ENCODE measurements around the gene RNF31.
A peak's percentile ranks its signal among the peaks of the same experiment; 100 is the strongest.

The RNF31 gene

GRCh38 chr14:24116128-24116814 is 31.0 kb upstream of the RNF31 start:
- Histone ChIP-seq H3K27me3 (ENCODE audit: control insufficient read depth in 5 of 5, insufficient read depth in 4 of 5, low read length in 5 of 5) (no peaks in the 10 kb centered on the region), H3K9ac (ENCODE audit: low read length in 5 of 5) (peak overlapping the region in 1 of 5 donors; percentile 88), H3K4me1 (ENCODE audit: control insufficient read depth in 5 of 5, insufficient read depth in 5 of 5, low read length in 5 of 5) (peaks cover 4 to 33% (median 27%) of the 10 kb centered on the region in 5 donors), H3K27ac (ENCODE audit: low read depth, low read length) (no peak overlapping the region), H3K4me3 (ENCODE audit: low read depth in 1 of 5, low read length in 5 of 5) (peak overlapping the region in 4 of 5 donors; percentile 22 to 96 (median 92)), H3K9me3 (ENCODE audit: control insufficient read depth in 5 of 5, low read length in 5 of 5) (no peaks in the 10 kb centered on the region), H3K36me3 (ENCODE audit: control insufficient read depth in 5 of 5, insufficient read depth in 5 of 5, low read length in 5 of 5) (peaks cover 0 to 42% (median 37%) of the 10 kb centered on the region in 5 donors)

DNA sequence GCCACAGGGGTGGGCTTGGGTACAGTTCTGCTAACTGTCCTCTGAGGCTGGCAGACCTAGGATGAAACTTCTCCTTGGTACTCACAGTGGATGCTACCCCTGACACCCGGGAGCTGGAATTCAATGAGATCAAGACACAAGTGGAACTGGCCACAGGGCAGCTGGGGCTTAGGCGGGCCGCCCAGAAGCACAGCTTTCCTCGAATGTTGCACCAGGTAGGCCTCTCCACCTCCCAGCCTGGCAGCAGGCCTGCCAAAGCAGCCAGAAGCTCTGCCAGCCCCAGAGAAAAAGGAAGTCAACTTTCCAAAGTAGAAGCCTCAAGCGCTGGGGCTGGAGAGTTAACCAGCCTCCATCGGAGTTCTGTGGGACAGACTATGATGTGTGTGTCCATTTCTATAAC is 30.1 kb upstream of the RNF31 start:
- Histone ChIP-seq H3K27ac (ENCODE audit: low read depth, low read length) (no peak overlapping the region), H3K36me3 (ENCODE audit: control insufficient read depth in 5 of 5, insufficient read depth in 5 of 5, low read length in 5 of 5) (peaks cover 0 to 51% (median 44%) of the 10 kb centered on the region in 5 donors), H3K4me1 (ENCODE audit: control insufficient read depth in 5 of 5, insufficient read depth in 5 of 5, low read length in 5 of 5) (peaks cover 4 to 33% (median 27%) of the 10 kb centered on the region in 5 donors), H3K27me3 (ENCODE audit: control insufficient read depth in 5 of 5, insufficient read depth in 4 of 5, low read length in 5 of 5) (no peaks in the 10 kb centered on the region), H3K4me3 (ENCODE audit: low read depth in 1 of 5, low read length in 5 of 5) (no peak overlapping the region), H3K9ac (ENCODE audit: low read length in 5 of 5) (no peak overlapping the region), H3K9me3 (ENCODE audit: control insufficient read depth in 5 of 5, low read length in 5 of 5) (no peaks in the 10 kb centered on the region)

- Histone ChIP-seq H3K4me3 (ENCODE audit: low read depth in 1 of 5, low read length in 5 of 5) (no peak overlapping the region), H3K36me3 (ENCODE audit: control insufficient read depth in 5 of 5, insufficient read depth in 5 of 5, low read length in 5 of 5) (peaks cover 0 to 71% (median 64%) of the 10 kb centered on the region in 5 donors)
Measured at GRCh38 chr14:24119691-24120090, 27.6 kb upstream of the RNF31 start.

DNA sequence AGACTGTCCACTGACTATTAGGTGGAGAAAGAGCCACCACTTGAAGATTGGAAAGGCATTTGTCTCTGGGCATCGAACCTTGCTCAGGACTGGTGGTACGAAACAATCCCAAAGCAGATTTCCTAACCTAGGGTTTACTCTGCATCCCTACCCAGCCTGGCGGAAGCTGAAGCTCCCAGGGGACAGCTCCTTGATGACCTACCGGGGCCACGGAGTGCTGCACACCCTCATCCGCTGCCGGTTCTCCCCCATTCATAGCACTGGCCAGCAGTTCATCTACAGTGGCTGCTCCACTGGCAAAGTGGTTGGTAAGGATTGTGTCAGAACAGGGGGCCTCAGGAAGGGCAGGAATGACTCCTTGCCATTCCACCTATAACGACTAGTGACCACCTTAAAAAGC is 26.1 kb upstream of the RNF31 start:
- Histone ChIP-seq H3K27me3 (ENCODE audit: control insufficient read depth in 5 of 5, insufficient read depth in 4 of 5, low read length in 5 of 5) (no peaks in the 10 kb centered on the region), H3K36me3 (ENCODE audit: control insufficient read depth in 5 of 5, insufficient read depth in 5 of 5, low read length in 5 of 5) (peaks cover 0 to 71% (median 64%) of the 10 kb centered on the region in 5 donors), H3K9me3 (ENCODE audit: control insufficient read depth in 5 of 5, low read length in 5 of 5) (no peaks in the 10 kb centered on the region), H3K4me1 (ENCODE audit: control insufficient read depth in 5 of 5, insufficient read depth in 5 of 5, low read length in 5 of 5) (peaks cover 0 to 12% (median 4%) of the 10 kb centered on the region in 5 donors), H3K27ac (ENCODE audit: low read depth, low read length) (no peak overlapping the region), H3K4me3 (ENCODE audit: low read depth in 1 of 5, low read length in 5 of 5) (no peak overlapping the region), H3K9ac (ENCODE audit: low read length in 5 of 5) (no peak overlapping the region)

More at GRCh38 chr14:24119691-24120090, 27.6 kb upstream of the RNF31 start:
- Histone ChIP-seq H3K27me3 (ENCODE audit: control insufficient read depth in 5 of 5, insufficient read depth in 4 of 5, low read length in 5 of 5) (no peaks in the 10 kb centered on the region), H3K9ac (ENCODE audit: low read length in 5 of 5) (no peak overlapping the region), H3K4me1 (ENCODE audit: control insufficient read depth in 5 of 5, insufficient read depth in 5 of 5, low read length in 5 of 5) (peaks cover 4 to 24% (median 16%) of the 10 kb centered on the region in 5 donors), H3K27ac (ENCODE audit: low read depth, low read length) (no peak overlapping the region), H3K9me3 (ENCODE audit: control insufficient read depth in 5 of 5, low read length in 5 of 5) (no peaks in the 10 kb centered on the region)

DNA sequence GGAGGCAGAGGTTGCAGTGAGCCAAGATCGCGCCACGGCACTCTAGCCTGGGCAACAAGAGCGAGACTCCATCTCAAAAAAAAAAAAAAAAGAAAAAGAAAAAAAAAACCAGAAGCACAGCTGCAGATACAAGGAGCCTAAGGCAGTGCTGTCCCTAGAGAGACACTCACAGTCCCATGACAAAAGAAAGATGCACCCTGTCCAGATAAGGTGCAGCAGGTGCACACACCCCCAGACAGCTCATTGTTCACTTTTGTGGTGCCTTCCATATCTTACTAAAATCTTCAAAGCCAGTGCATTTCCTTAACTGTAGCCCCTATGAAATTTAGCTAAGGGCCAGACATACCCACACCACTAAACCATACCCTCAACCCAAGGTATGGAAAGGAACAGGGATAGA is 24.9 kb upstream of the RNF31 start:
- Histone ChIP-seq H3K9me3 (ENCODE audit: control insufficient read depth in 5 of 5, low read length in 5 of 5) (no peaks in the 10 kb centered on the region), H3K27ac (ENCODE audit: low read depth, low read length) (no peak overlapping the region), H3K4me1 (ENCODE audit: control insufficient read depth in 5 of 5, insufficient read depth in 5 of 5, low read length in 5 of 5) (peaks cover 0 to under 1% (median 0%) of the 10 kb centered on the region in 5 donors), H3K36me3 (ENCODE audit: control insufficient read depth in 5 of 5, insufficient read depth in 5 of 5, low read length in 5 of 5) (peaks cover 0 to 65% (median 61%) of the 10 kb centered on the region in 5 donors), H3K9ac (ENCODE audit: low read length in 5 of 5) (no peak overlapping the region), H3K4me3 (ENCODE audit: low read depth in 1 of 5, low read length in 5 of 5) (no peak overlapping the region), H3K27me3 (ENCODE audit: control insufficient read depth in 5 of 5, insufficient read depth in 4 of 5, low read length in 5 of 5) (no peaks in the 10 kb centered on the region)

- H3K9ac ChIP-seq (ENCODE audit: low read length in 5 of 5): no peak overlapping the region
- H3K4me1 ChIP-seq (ENCODE audit: control insufficient read depth in 5 of 5, insufficient read depth in 5 of 5, low read length in 5 of 5): no peaks in the 10 kb centered on the region
- H3K27ac ChIP-seq (ENCODE audit: low read depth, low read length): no peak overlapping the region
- H3K27me3 ChIP-seq (ENCODE audit: control insufficient read depth in 5 of 5, insufficient read depth in 4 of 5, low read length in 5 of 5): no peaks in the 10 kb centered on the region
- peaks cover 0 to 61% (median 56%) of the 10 kb centered on the region in 5 donors for H3K36me3 ChIP-seq (ENCODE audit: control insufficient read depth in 5 of 5, insufficient read depth in 5 of 5, low read length in 5 of 5)
- H3K4me3 ChIP-seq (ENCODE audit: low read depth in 1 of 5, low read length in 5 of 5): no peak overlapping the region
- H3K9me3 ChIP-seq (ENCODE audit: control insufficient read depth in 5 of 5, low read length in 5 of 5): no peaks in the 10 kb centered on the region
Measured at GRCh38 chr14:24122898-24123297, 24.4 kb upstream of the RNF31 start.

DNA sequence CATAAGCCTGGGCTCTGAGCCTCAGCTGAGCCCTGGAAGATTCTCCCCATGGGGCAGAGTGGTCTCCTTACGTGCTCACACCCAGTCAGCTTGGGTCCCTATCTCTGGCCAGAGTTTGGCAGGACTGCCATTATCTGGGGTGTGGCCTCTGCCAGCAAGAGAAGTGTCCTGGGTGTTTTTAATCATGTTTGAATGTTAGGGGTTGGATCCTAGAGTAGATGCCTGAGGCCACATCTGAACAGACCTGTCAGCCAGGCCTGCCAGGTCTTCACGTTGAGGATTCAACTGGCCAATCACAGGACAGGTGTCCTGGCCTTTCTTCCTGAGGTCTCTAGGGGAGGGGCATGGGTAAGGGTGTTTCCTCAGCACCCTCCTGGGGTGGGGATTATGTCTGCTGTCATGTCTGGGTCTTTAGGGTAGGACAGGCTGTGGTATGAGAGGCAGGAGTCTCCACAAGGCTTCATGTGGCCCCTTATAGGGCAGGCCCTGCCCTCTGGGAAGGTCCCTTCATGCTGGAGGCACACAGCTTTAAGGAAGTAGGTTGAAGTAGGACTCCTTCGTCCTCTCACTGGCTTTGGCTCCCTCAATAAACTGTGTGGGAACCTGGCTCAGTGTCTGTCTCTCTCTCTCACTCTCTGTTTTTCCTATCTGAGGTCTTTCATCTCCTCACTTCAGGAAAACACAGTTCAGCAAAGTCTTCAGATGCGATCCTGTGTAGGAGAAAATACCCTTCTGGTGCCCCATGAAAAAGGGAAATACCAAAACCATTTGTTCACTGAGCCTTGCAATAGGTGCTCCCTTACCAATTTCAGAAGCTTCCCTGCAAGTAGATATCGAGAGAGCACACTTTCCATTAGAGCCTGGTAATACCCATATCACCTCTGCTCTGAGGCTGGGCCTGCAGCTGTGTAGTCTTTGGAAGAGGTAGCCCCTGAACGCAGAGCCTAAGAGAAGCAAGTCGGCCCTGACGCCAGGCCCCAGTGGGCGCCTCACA is 23.6 kb upstream of the RNF31 start:
- Histone ChIP-seq H3K9ac (ENCODE audit: low read length in 5 of 5) (no peak overlapping the region), H3K9me3 (ENCODE audit: control insufficient read depth in 5 of 5, low read length in 5 of 5) (no peaks in the 10 kb centered on the region), H3K36me3 (ENCODE audit: control insufficient read depth in 5 of 5, insufficient read depth in 5 of 5, low read length in 5 of 5) (peaks cover 0 to 52% (median 48%) of the 10 kb centered on the region in 5 donors), H3K4me3 (ENCODE audit: low read depth in 1 of 5, low read length in 5 of 5) (no peak overlapping the region), H3K4me1 (ENCODE audit: control insufficient read depth in 5 of 5, insufficient read depth in 5 of 5, low read length in 5 of 5) (no peaks in the 10 kb centered on the region), H3K27ac (ENCODE audit: low read depth, low read length) (no peak overlapping the region), H3K27me3 (ENCODE audit: control insufficient read depth in 5 of 5, insufficient read depth in 4 of 5, low read length in 5 of 5) (no peaks in the 10 kb centered on the region)

DNA sequence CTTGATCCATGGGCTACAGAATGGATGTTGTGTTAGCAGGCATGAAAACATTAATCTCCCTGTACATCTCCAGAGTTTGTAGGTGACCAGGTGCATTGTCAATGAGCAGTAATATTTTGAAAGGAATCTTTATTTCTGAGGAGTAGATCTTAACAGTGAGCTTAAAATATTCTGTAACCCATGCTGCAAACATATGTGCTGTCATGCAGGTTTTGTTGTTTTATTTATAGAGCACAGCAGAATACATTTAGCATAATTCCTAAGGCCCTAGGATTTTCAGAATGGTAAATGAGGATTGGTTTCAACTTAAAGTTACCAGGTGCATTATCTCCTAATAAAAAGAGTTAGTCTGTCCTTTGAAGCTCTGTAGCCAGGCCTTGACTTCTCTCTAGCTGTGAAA is 20.4 kb upstream of the RNF31 start:
- H3K4me3 ChIP-seq (ENCODE audit: low read depth in 1 of 5, low read length in 5 of 5): no peak overlapping the region
- no peak overlapping the region for H3K9ac ChIP-seq (ENCODE audit: low read length in 5 of 5)
- H3K27ac ChIP-seq (ENCODE audit: low read depth, low read length): no peak overlapping the region
- H3K4me1 ChIP-seq (ENCODE audit: control insufficient read depth in 5 of 5, insufficient read depth in 5 of 5, low read length in 5 of 5): peaks cover under 1 to 15% (median 9%) of the 10 kb centered on the region in 5 donors
- no peaks in the 10 kb centered on the region for H3K27me3 ChIP-seq (ENCODE audit: control insufficient read depth in 5 of 5, insufficient read depth in 4 of 5, low read length in 5 of 5)
- peaks cover 0 to 22% (median 20%) of the 10 kb centered on the region in 5 donors for H3K36me3 ChIP-seq (ENCODE audit: control insufficient read depth in 5 of 5, insufficient read depth in 5 of 5, low read length in 5 of 5)
- no peaks in the 10 kb centered on the region for H3K9me3 ChIP-seq (ENCODE audit: control insufficient read depth in 5 of 5, low read length in 5 of 5)

DNA sequence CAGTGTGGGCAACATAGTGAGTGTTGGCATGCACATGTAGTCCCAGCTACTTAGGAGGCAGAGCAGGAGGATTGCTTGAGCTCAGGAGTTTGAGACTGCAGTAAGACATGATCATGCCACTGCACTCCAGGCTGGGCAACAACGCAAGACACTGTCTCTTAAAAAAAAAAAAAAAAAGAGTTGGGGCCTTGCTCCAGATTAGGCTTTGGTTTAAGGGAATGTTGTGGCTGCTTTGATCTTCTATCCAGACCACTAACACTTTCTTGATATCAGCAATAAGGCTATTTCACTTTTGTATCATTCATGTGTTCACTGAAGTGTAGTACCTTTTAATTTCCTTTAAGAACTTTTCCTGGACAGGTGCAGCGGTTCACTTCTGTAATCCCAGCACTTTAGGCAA is 19.6 kb upstream of the RNF31 start:
- no peaks in the 10 kb centered on the region for H3K27me3 ChIP-seq (ENCODE audit: control insufficient read depth in 5 of 5, insufficient read depth in 4 of 5, low read length in 5 of 5)
- no peak overlapping the region for H3K9ac ChIP-seq (ENCODE audit: low read length in 5 of 5)
- H3K9me3 ChIP-seq (ENCODE audit: control insufficient read depth in 5 of 5, low read length in 5 of 5): no peaks in the 10 kb centered on the region
- H3K4me1 ChIP-seq (ENCODE audit: control insufficient read depth in 5 of 5, insufficient read depth in 5 of 5, low read length in 5 of 5): peaks cover 1 to 22% (median 9%) of the 10 kb centered on the region in 5 donors
- peaks cover 0 to 17% (median 14%) of the 10 kb centered on the region in 5 donors for H3K36me3 ChIP-seq (ENCODE audit: control insufficient read depth in 5 of 5, insufficient read depth in 5 of 5, low read length in 5 of 5)
- no peak overlapping the region for H3K4me3 ChIP-seq (ENCODE audit: low read depth in 1 of 5, low read length in 5 of 5)
- H3K27ac ChIP-seq (ENCODE audit: low read depth, low read length): no peak overlapping the region

Measured in subcutaneous abdominal adipose tissue (tissue), 5 donors.